IMR-90 (cell line): Measurements from ENCODE around the gene C19orf25. TPM values are rescaled to one million over a fixed set of nuclear protein-coding genes. Genes with fewer than 3 reads are reported as not detected.

Experiments used
- ATAC-seq: fragments of 200-7000 bp; cut with Tn5 transposase; 2 replicates; pipeline ENCODE4 v1.9.1; 2020; ENCODE audit warnings: low read depth, mild to moderate bottlenecking, moderate library complexity
- BruUV-seq: library from RNA; stranded (reverse); fragments of 400-500 nt; replicated peaks from 2 replicates; lab custom pipeline; 2021; lab: Mats Ljungman, UMichigan
- CTCF ChIA-PET: fragments of 300-600 bp; formaldehyde crosslinking; extraction: SDS; loops from one replicate; lab custom pipeline; 2021; ENCODE audit warnings: antibody characterized with exemption; lab: Yijun Ruan, JAX
- POLR2A ChIA-PET: fragments of 300-600 bp; sonication (Branson Sonifier 250); formaldehyde crosslinking; loops from one replicate; lab custom pipeline; 2022; ENCODE audit warnings: antibody characterized with exemption; ENCODE audit not compliant: unreplicated experiment; lab: Charles Lee
- DNase-seq: peaks from one replicate; pipeline ENCODE4 v3.0.0; 2013
- H2AFZ ChIP-seq: replicated peaks from 2 replicates; pipeline ENCODE3; 2013; ENCODE audit warnings: low read length, mild to moderate bottlenecking; ENCODE audit not compliant: poor library complexity
- H2AK5ac ChIP-seq: 2 replicates; pipeline ENCODE4 v1.6.1; 2013; ENCODE audit warnings: low read depth, low read length, inconsistent platforms
- H2AK9ac ChIP-seq: replicated peaks from 2 replicates; pipeline ENCODE3; 2013; ENCODE audit warnings: mild to moderate bottlenecking, low read depth, low read length, moderate library complexity; ENCODE audit not compliant: poor library complexity
- H2BK120ac ChIP-seq: 2 replicates; pipeline ENCODE4 v1.6.1; 2013; ENCODE audit warnings: low read depth, low read length, inconsistent platforms
- H2BK15ac ChIP-seq: 3 replicates; pipeline ENCODE4 v1.6.1; 2013; ENCODE audit warnings: low read depth, low read length, inconsistent platforms
- H2BK20ac ChIP-seq: 2 replicates; pipeline ENCODE4 v1.6.1; 2013; ENCODE audit warnings: low read depth, mild to moderate bottlenecking, inconsistent platforms, low read length, moderate library complexity
- H2BK5ac ChIP-seq: 2 replicates; pipeline ENCODE4 v1.6.1; 2013; ENCODE audit warnings: mild to moderate bottlenecking, low read depth, low read length, inconsistent platforms; ENCODE audit not compliant: poor library complexity, severe bottlenecking
- H3K14ac ChIP-seq: replicated peaks from 2 replicates; pipeline ENCODE4 v1.6.1; 2013; ENCODE audit warnings: low read depth, low read length, inconsistent platforms
- H3K18ac ChIP-seq: 2 replicates; pipeline ENCODE4 v1.6.1; 2013; ENCODE audit warnings: low read depth, low read length, control low read depth
- H3K23ac ChIP-seq: 2 replicates; pipeline ENCODE4 v1.6.1; 2013; ENCODE audit warnings: low read depth, low read length, inconsistent platforms
- H3K27ac ChIP-seq: 2 replicates; pipeline ENCODE4 v1.5.1; 2013; ENCODE audit warnings: mild to moderate bottlenecking, control low read depth, low read length; ENCODE audit not compliant: insufficient read depth
- H3K27me3 ChIP-seq: 2 replicates; pipeline ENCODE4 v1.6.1; 2013; ENCODE audit warnings: low read length; ENCODE audit not compliant: control insufficient read depth, insufficient read depth
- H3K36me3 ChIP-seq: 2 replicates; pipeline ENCODE4 v1.6.1; 2013; ENCODE audit warnings: low read length, mixed read lengths; ENCODE audit not compliant: control insufficient read depth, insufficient read depth
- H3K4ac ChIP-seq: 2 replicates; pipeline ENCODE4 v1.6.1; 2013; ENCODE audit warnings: low read depth, low read length, inconsistent platforms
- H3K4me1 ChIP-seq: 2 replicates; pipeline ENCODE4 v1.6.1; 2013; ENCODE audit warnings: low read length, mixed read lengths; ENCODE audit not compliant: control insufficient read depth, insufficient read depth
- H3K4me2 ChIP-seq: 2 replicates; pipeline ENCODE4 v1.6.1; 2013; ENCODE audit warnings: low read depth, mild to moderate bottlenecking, control low read depth, low read length, moderate library complexity
- H3K4me3 ChIP-seq: 2 replicates; pipeline ENCODE4 v1.5.1; 2013; ENCODE audit warnings: low read depth, mild to moderate bottlenecking, control low read depth, low read length, moderate library complexity; ENCODE audit not compliant: insufficient read depth
- H3K56ac ChIP-seq: 2 replicates; pipeline ENCODE4 v1.6.1; 2013; ENCODE audit warnings: low read length, inconsistent platforms; ENCODE audit not compliant: insufficient read depth; ENCODE audit errors: extremely low read depth
- H3K79me1 ChIP-seq, 2 experiments: 2 replicates each; pipeline ENCODE4 v1.6.1; 2013; ENCODE audit warnings: low read length in 2 of 2, inconsistent platforms in 1 of 2, low read depth in 1 of 2
- H3K9ac ChIP-seq: 2 replicates; pipeline ENCODE4 v1.6.1; 2013; ENCODE audit warnings: low read depth, low read length, control low read depth
- H3K9me1 ChIP-seq: 2 replicates; pipeline ENCODE4 v1.6.1; 2013; ENCODE audit warnings: low read length, inconsistent platforms; ENCODE audit not compliant: insufficient read depth
- H3K9me3 ChIP-seq: 2 replicates; pipeline ENCODE4 v1.6.1; 2013; ENCODE audit warnings: low read length; ENCODE audit not compliant: control insufficient read depth, insufficient read depth
- H4K20me1 ChIP-seq: 2 replicates; pipeline ENCODE4 v1.6.1; 2013; ENCODE audit warnings: low read length, inconsistent platforms; ENCODE audit not compliant: insufficient read depth
- H4K5ac ChIP-seq: 2 replicates; pipeline ENCODE4 v1.6.1; 2013; ENCODE audit warnings: mild to moderate bottlenecking, low read depth, low read length, control low read depth
- H4K8ac ChIP-seq, 2 experiments: 2 replicates each; pipeline ENCODE4 v1.6.1; 2013; ENCODE audit warnings: low read depth in 2 of 2, low read length in 2 of 2, control low read depth in 1 of 2, inconsistent platforms in 1 of 2
- H4K91ac ChIP-seq: 2 replicates; pipeline ENCODE4 v1.6.1; 2013; ENCODE audit warnings: low read depth, low read length, inconsistent platforms; ENCODE audit not compliant: insufficient read depth
- BHLHE40 ChIP-seq: fragments of 150-350 bp; IDR thresholded peaks from 2 replicates; pipeline ENCODE4 v1.6.1; 2016; ENCODE audit warnings: mild to moderate bottlenecking, low read depth, low read length
- CHD1 ChIP-seq: IDR thresholded peaks from 2 replicates; pipeline ENCODE4 v1.6.1; 2012; ENCODE audit warnings: low read depth, low read length, improper control_type of control experiment
- FOS ChIP-seq: fragments of 150-350 bp; IDR thresholded peaks from 2 replicates; pipeline ENCODE4 v1.6.1; 2016; ENCODE audit warnings: low read depth, low read length
- MAFK ChIP-seq: IDR thresholded peaks from 2 replicates; pipeline ENCODE4 v1.6.1; 2012; ENCODE audit warnings: low read depth, low read length, improper control_type of control experiment
- MAZ ChIP-seq: IDR thresholded peaks from 2 replicates; pipeline ENCODE4 v1.6.1; 2012; ENCODE audit warnings: low read depth, mild to moderate bottlenecking, low read length, improper control_type of control experiment, moderate library complexity, borderline replicate concordance
- MXI1 ChIP-seq: IDR thresholded peaks from 2 replicates; pipeline ENCODE4 v1.6.1; 2012; ENCODE audit warnings: low read depth, mild to moderate bottlenecking, low read length, moderate library complexity, borderline replicate concordance
- NFE2L2 ChIP-seq: fragments of 150-350 bp; IDR thresholded peaks from 2 replicates; pipeline ENCODE4 v1.6.1; 2016; ENCODE audit warnings: low read depth, mild to moderate bottlenecking, low read length
- POLR2A ChIP-seq: IDR thresholded peaks from 2 replicates; pipeline ENCODE4 v1.6.1; 2012; ENCODE audit warnings: mild to moderate bottlenecking, low read depth, low read length
- RAD21 ChIP-seq: IDR thresholded peaks from 2 replicates; pipeline ENCODE4 v1.6.1; 2012; ENCODE audit warnings: low read length, improper control_type of control experiment
- RCOR1 ChIP-seq: IDR thresholded peaks from 2 replicates; pipeline ENCODE4 v1.6.1; 2012; ENCODE audit warnings: mild to moderate bottlenecking, low read length, improper control_type of control experiment; ENCODE audit not compliant: insufficient replicate concordance
- RFX5 ChIP-seq: IDR thresholded peaks from 2 replicates; pipeline ENCODE4 v1.8.0; 2012; ENCODE audit warnings: low read depth, mild to moderate bottlenecking, low read length, moderate library complexity
- SMC3 ChIP-seq: fragments of 150-350 bp; IDR thresholded peaks from 2 replicates; pipeline ENCODE4 v1.6.1; 2016; ENCODE audit warnings: low read depth, mild to moderate bottlenecking, antibody characterized with exemption, low read length, moderate library complexity
- WGBS, 2 experiments: methylation state at CpG; one replicate each; pipeline versions ENCODE4 v1.1.5 to v1.1.7; 2013; ENCODE audit warnings: missing lambda C conversion rate in 2 of 2; ENCODE audit not compliant: insufficient read length in 1 of 2; ENCODE audit errors: extremely low coverage in 2 of 2; 5-methylcytosine and 5-hydroxymethylcytosine counted together
- dilution Hi-C: fragments of 300-500 bp; cut with HindIII; formaldehyde crosslinking; loops from one replicate; pipeline ENCODE4 v1.14.3; 2018; ENCODE audit warnings: low sequenced_read_pairs; ENCODE audit not compliant: unreplicated experiment
- in situ Hi-C: fragments of 300-500 bp; cut with MboI; formaldehyde crosslinking; loops from 3 replicates; pipeline ENCODE4 v1.14.3; 2019; ENCODE audit warnings: low sequenced_read_pairs, inconsistent platforms, mixed read lengths
- intact Hi-C: fragments of 100-400 bp; cut with micrococcal nuclease; formaldehyde crosslinking; loops from 2 replicates; pipeline ENCODE4 v1.10.0; 2022
- polyA plus RNA-seq, 3 experiments: library from polyadenylated mRNA; depleted of rRNA; stranded (reverse); fragments of >200 nt; gene quantifications; 2 replicates each; pipeline ENCODE4 v1.2.3, GENCODE V29; 2012; ENCODE audit warnings: low replicate concordance in 1 of 3
- total RNA-seq: library from RNA; depleted of rRNA; stranded (reverse); fragments of >200 nt; gene quantifications from 2 replicates; pipeline ENCODE4 v1.2.3, GENCODE V29; 2012
- TF ChIP-seq, protein P1 (sequence below): fragments of 150-350 bp; IDR thresholded peaks from 2 replicates; pipeline ENCODE4 v1.6.1; 2016; ENCODE audit warnings: low read depth, mild to moderate bottlenecking, low read length, moderate library complexity, borderline replicate concordance
- TF ChIP-seq, protein P2 (sequence below): conservative IDR thresholded peaks from 2 replicates; pipeline ENCODE4 v1.5.1; 2012; ENCODE audit warnings: mild to moderate bottlenecking, low read depth, low read length, improper control_type of control experiment
- TF ChIP-seq, protein P3 (sequence below): fragments of 150-350 bp; IDR thresholded peaks from 2 replicates; pipeline ENCODE4 v1.6.1; 2017; ENCODE audit warnings: mild to moderate bottlenecking, antibody characterized with exemption, low read length, low read depth

Gene C19orf25
- total and polyA plus RNA-seq, 2 of the 4 experiments (the other 2 are of a cell fraction), result 10.4 to 34.9 TPM

DNA sequence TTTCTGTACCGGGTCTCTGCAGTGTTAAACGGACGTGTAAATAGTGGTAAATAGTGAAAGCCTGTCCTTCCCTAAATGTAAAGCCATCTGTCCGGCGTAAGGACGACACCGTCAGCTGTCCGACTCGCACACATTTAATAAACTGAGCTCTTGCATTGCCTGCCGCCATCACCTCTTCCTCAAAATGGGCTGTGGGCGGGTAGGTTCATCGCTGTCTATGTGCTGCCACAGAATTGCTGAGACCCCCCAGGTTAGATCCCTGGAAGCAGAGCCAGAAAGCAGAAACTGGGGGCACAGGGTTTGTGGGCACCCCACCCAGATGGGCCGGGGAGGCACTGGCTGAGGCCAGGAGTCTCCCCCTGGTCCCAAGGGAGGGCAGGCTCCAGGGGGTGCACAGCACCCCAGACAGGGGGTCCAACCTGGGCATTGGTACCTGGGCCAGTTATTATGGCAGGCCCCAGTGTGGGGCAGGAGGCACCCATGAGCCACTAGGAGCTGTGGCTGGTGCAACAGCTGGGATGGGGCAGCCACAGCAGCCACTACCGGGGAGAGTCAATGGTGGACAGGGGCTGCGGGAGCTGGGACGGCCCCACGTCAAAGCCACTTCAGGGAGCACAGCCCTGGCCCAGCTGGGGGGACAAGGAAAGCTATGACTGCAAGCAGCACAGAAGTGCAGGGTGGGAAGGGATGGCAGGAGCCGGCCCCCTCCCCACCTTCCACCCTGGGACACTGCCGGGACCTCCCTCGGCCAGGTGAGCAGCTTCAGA, 5.7 kb downstream of the C19orf25 start:
- intact Hi-C loops, result no loop called here
- Histone ChIP-seq H3K79me1 (peaks cover 7 to 51% of the 10 kb centered on the region in 2 experiments), H3K27me3 (peaks cover 42% of the 10 kb centered on the region), H2BK5ac (no peak overlapping the region), H3K4me2 (no peak overlapping the region), H2BK20ac (no peak overlapping the region), H4K8ac (no peak overlapping the region), H3K9me3 (no peaks in the 10 kb centered on the region; the same call in 1 of the 2 replicates), H3K4me3 (no peak overlapping the region), H2AK5ac (no peak overlapping the region), H3K4ac (no peak overlapping the region), H2BK15ac (no peak overlapping the region), H4K91ac (no peak overlapping the region), H3K9me1 (0 out of 2 replicates have a peak, but pooled peaks cover 3% of the 10 kb centered on the region), H2AK9ac (no peak overlapping the region), H3K23ac (no peak overlapping the region), H3K4me1 (peaks cover 20% of the 10 kb centered on the region), H3K56ac (no peak overlapping the region), H3K14ac (no peak overlapping the region), H2AFZ (no peak overlapping the region), H2BK120ac (no peak overlapping the region), H4K5ac (no peak overlapping the region), H3K27ac (no peak overlapping the region), H4K20me1 (peaks cover 71% of the 10 kb centered on the region), H3K36me3 (peaks cover 9% of the 10 kb centered on the region), H3K9ac (no peak overlapping the region), H3K18ac (no peak overlapping the region)
- in situ Hi-C loops, result no loop called here
- BruUV-seq, result no TSS peak
- WGBS, 2 experiments, result 81% methylated on average over 7 of the region's 20 CpGs; no CpG with 5 or more reads in 1 of the 2 experiments
- DNase-seq (no peak), ATAC-seq (no peak)
- ChIA-PET POLR2A (interaction anchor here (0.6 kb wide), 1 partner anchor 117 kb away, joined by 3 read pairs; no protein-coding TSS in a partner anchor), CTCF (interaction anchor here (0.6 kb wide), 1 partner anchor 19 kb away, joined by 4 read pairs; no protein-coding TSS in a partner anchor)
- dilution Hi-C loops, result no loop called here
- no peak for TF ChIP-seq CHD1
- no peak for TF ChIP-seq NFE2L2
- TF ChIP-seq BHLHE40, result no peak
- TF ChIP-seq RCOR1, result no peak
- no peak for TF ChIP-seq RAD21
- no peak for TF ChIP-seq SMC3
- no peak for TF ChIP-seq MXI1
- no peak for TF ChIP-seq RFX5
- TF ChIP-seq, protein P1, sequence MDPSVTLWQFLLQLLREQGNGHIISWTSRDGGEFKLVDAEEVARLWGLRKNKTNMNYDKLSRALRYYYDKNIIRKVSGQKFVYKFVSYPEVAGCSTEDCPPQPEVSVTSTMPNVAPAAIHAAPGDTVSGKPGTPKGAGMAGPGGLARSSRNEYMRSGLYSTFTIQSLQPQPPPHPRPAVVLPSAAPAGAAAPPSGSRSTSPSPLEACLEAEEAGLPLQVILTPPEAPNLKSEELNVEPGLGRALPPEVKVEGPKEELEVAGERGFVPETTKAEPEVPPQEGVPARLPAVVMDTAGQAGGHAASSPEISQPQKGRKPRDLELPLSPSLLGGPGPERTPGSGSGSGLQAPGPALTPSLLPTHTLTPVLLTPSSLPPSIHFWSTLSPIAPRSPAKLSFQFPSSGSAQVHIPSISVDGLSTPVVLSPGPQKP, result no peak
- TF ChIP-seq, protein P2, sequence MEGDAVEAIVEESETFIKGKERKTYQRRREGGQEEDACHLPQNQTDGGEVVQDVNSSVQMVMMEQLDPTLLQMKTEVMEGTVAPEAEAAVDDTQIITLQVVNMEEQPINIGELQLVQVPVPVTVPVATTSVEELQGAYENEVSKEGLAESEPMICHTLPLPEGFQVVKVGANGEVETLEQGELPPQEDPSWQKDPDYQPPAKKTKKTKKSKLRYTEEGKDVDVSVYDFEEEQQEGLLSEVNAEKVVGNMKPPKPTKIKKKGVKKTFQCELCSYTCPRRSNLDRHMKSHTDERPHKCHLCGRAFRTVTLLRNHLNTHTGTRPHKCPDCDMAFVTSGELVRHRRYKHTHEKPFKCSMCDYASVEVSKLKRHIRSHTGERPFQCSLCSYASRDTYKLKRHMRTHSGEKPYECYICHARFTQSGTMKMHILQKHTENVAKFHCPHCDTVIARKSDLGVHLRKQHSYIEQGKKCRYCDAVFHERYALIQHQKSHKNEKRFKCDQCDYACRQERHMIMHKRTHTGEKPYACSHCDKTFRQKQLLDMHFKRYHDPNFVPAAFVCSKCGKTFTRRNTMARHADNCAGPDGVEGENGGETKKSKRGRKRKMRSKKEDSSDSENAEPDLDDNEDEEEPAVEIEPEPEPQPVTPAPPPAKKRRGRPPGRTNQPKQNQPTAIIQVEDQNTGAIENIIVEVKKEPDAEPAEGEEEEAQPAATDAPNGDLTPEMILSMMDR, result no peak
- no peak for TF ChIP-seq MAZ
- TF ChIP-seq POLR2A, result no peak
- TF ChIP-seq, protein P3, sequence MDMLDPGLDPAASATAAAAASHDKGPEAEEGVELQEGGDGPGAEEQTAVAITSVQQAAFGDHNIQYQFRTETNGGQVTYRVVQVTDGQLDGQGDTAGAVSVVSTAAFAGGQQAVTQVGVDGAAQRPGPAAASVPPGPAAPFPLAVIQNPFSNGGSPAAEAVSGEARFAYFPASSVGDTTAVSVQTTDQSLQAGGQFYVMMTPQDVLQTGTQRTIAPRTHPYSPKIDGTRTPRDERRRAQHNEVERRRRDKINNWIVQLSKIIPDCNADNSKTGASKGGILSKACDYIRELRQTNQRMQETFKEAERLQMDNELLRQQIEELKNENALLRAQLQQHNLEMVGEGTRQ, result no peak
- TF ChIP-seq MAFK, result no peak
- no peak for TF ChIP-seq FOS
